Transverse colon (tissue), 4 donors: ENCODE data around the gene ATP6V1B1. TPM values are rescaled to one million over a fixed set of nuclear protein-coding genes. Genes with fewer than 3 reads are reported as not detected.

Experiments used
- DNase-seq: peaks from one replicate; pipeline ENCODE4 v3.0.0-alpha.2; 2019
- H3K27ac ChIP-seq, 4 donors: fragments of 200-600 bp; sonication (generic); 2 replicates each; pipeline ENCODE4 v1.5.1; 2016 to 2018; ENCODE audit warnings: inconsistent platforms in 4 of 4
- H3K27me3 ChIP-seq: fragments of 200-600 bp; sonication (generic); 2 replicates; pipeline ENCODE4 v1.5.1; 2017; ENCODE audit warnings: inconsistent platforms
- H3K36me3 ChIP-seq, 4 donors: fragments of 200-600 bp; sonication (generic); 2 replicates each; pipeline ENCODE4 v1.5.1; 2017 to 2019; ENCODE audit warnings: inconsistent platforms in 4 of 4
- H3K4me1 ChIP-seq, 4 donors: fragments of 200-600 bp; sonication (generic); 2 replicates each; pipeline ENCODE4 v1.5.1; 2017 to 2020; ENCODE audit warnings: inconsistent platforms in 4 of 4
- H3K4me3 ChIP-seq, 4 donors: fragments of 200-600 bp; sonication (generic); 1 replicate in 1 of 4; 2 replicates in 3 of 4; pipeline versions ENCODE4 v1.5.1 to v1.6.1; 2017 to 2019; ENCODE audit warnings: inconsistent platforms in 4 of 4
- H3K9me3 ChIP-seq, 2 donors: fragments of 200-600 bp; sonication (generic); 2 replicates each; pipeline ENCODE4 v1.5.1; 2017 to 2019; ENCODE audit warnings: inconsistent platforms in 2 of 2
- CTCF ChIP-seq, 5 experiments: fragments of 200-600 bp in 3 of 5; fragments of 450-650 bp in 2 of 5; sonication (generic) in 3 of 5; IDR thresholded peaks; 1 replicate in 2 of 5; 2 replicates in 3 of 5; pipeline ENCODE4 v1.5.1; 2016 to 2017; ENCODE audit warnings: antibody characterized with exemption in 5 of 5, inconsistent platforms in 3 of 5, mild to moderate bottlenecking in 2 of 5, moderate library complexity in 1 of 5
- EP300 ChIP-seq: sonication (generic); formaldehyde crosslinking; IDR thresholded peaks from one replicate; pipeline ENCODE4 v1.6.1; 2017; ENCODE audit warnings: antibody characterized with exemption, low read depth
- POLR2A ChIP-seq: fragments of 450-650 bp; IDR thresholded peaks from one replicate; pipeline ENCODE4 v1.6.1; 2016; ENCODE audit warnings: antibody characterized with exemption, mild to moderate bottlenecking, moderate library complexity
- POLR2AphosphoS5 ChIP-seq, 3 donors: sonication (generic); formaldehyde crosslinking; IDR thresholded peaks; one replicate each; pipeline ENCODE4 v1.6.1; 2016; ENCODE audit warnings: antibody characterized with exemption in 3 of 3
- WGBS, 2 donors: methylation state at CpG; one replicate each; pipeline ENCODE4 v1.1.5; 2018; ENCODE audit warnings: low coverage in 1 of 2; 5-methylcytosine and 5-hydroxymethylcytosine counted together
- in situ Hi-C, 4 donors: fragments of 200-750 bp; cut with MboI; loops; one replicate each; pipeline versions ENCODE4 v1.15.0 to v1.15.1; 2017; ENCODE audit warnings: low sequenced_read_pairs in 3 of 4, low pct_ligation_motif_present in 1 of 4, low pct_unique_long_range_greater_than_20kb in 1 of 4
- intact Hi-C: fragments of 100-400 bp; cut with DNase I; formaldehyde crosslinking; loops from one replicate; pipeline ENCODE4 v1.15.1; 2023; ENCODE audit warnings: low total_unique reads
- total RNA-seq, 4 donors: library from RNA; depleted of rRNA; stranded (reverse); fragments of >200 nt; gene quantifications; one replicate each; pipeline ENCODE4 v1.1.0, GENCODE V29; 2016

The ATP6V1B1 gene
- total RNA-seq, 4 donors from 2014 or later = not detected

- TF ChIP-seq CTCF (IDR thresholded peaks at IDR 0.05) (no peak), POLR2A (no peak), POLR2AphosphoS5 (IDR thresholded peaks at IDR 0.05) (no peak)
- Histone ChIP-seq H3K27me3 (peaks cover 100% of the 10 kb centered on the region), H3K9me3 (no peaks in the 10 kb centered on the region), H3K4me3 (no peak overlapping the region), H3K4me1 (peaks cover 2 to 8% (median 7%) of the 10 kb centered on the region in 4 donors), H3K36me3 (no peaks in the 10 kb centered on the region), H3K27ac (no peak overlapping the region)
- no peak for DNase-seq
- intact Hi-C loops = no loop called here
- in situ Hi-C loops = no loop called here
- 70 to 71% methylated on average over 2 to 3 of the region's 3 CpGs for WGBS, 2 donors
Observed at GRCh38 chr2:70895249-70895648, 40.5 kb upstream of the ATP6V1B1 start.

GRCh38 chr2:70895998-70896764, 39.5 kb upstream of the ATP6V1B1 start:
- Histone ChIP-seq H3K4me3 (no peak overlapping the region), H3K4me1 (peaks cover 9 to 18% (median 16%) of the 10 kb centered on the region in 4 donors), H3K9me3 (no peaks in the 10 kb centered on the region), H3K27ac (no peak overlapping the region), H3K27me3 (peaks cover 100% of the 10 kb centered on the region), H3K36me3 (no peaks in the 10 kb centered on the region)
- WGBS, 2 donors = 42% methylated on average over 25 of the region's 25 CpGs; no CpG with 5 or more reads in 1 of the 2 donors
- intact Hi-C loops (no loop called here), in situ Hi-C loops (no loop called here)
- TF ChIP-seq CTCF (IDR thresholded peaks at IDR 0.05) (no peak), EP300 (no peak), POLR2AphosphoS5 (IDR thresholded peaks at IDR 0.05) (no peak), POLR2A (no peak)
- DNase-seq = no peak

- peaks cover 100% of the 10 kb centered on the region for H3K27me3 ChIP-seq
- in situ Hi-C loops (no loop called here), intact Hi-C loops (no loop called here)
- H3K9me3 ChIP-seq = no peaks in the 10 kb centered on the region
- no peaks in the 10 kb centered on the region for H3K36me3 ChIP-seq
- TF ChIP-seq POLR2AphosphoS5 (IDR thresholded peaks at IDR 0.05) (no peak), EP300 (no peak), CTCF (IDR thresholded peaks at IDR 0.05) (no peak), POLR2A (no peak)
- 4 to 32% methylated on average over 3 to 16 of the region's 16 CpGs for WGBS, 2 donors
- peaks cover 15 to 24% (median 22%) of the 10 kb centered on the region in 4 donors for H3K4me1 ChIP-seq
- DNase-seq = no peak
- H3K4me3 ChIP-seq = no peak overlapping the region
- no peak overlapping the region for H3K27ac ChIP-seq
Observed at GRCh38 chr2:70896765-70897202, 38.9 kb upstream of the ATP6V1B1 start.

- in situ Hi-C loops = no loop called here
- DNase-seq = no peak
- intact Hi-C loops = no loop called here
Observed at GRCh38 chr2:70897203-70897976, 38.3 kb upstream of the ATP6V1B1 start.

More at GRCh38 chr2:70897203-70897976, 38.3 kb upstream of the ATP6V1B1 start:
- Histone ChIP-seq H3K4me3 (no peak overlapping the region), H3K27me3 (peaks cover 100% of the 10 kb centered on the region), H3K36me3 (no peaks in the 10 kb centered on the region), H3K27ac (no peak overlapping the region), H3K9me3 (no peaks in the 10 kb centered on the region), H3K4me1 (peaks cover 16 to 26% (median 23%) of the 10 kb centered on the region in 4 donors)
- TF ChIP-seq POLR2A (no peak), POLR2AphosphoS5 (IDR thresholded peaks at IDR 0.05) (no peak), EP300 (no peak), CTCF (IDR thresholded peaks at IDR 0.05) (no peak)
- WGBS, 2 donors = 14 to 26% methylated on average over 9 to 35 of the region's 35 CpGs
